Left colon (tissue), 2 donors: ENCODE data around the gene RPE65. TPM values are rescaled to one million over a fixed set of nuclear protein-coding genes. Genes with fewer than 3 reads are reported as not detected.
"Not testable (repeated sequence)": the region's sequence is repeated elsewhere in the genome, so short reads cannot be mapped to it uniquely, and the experiment has no call there.

ENCODE experiments used
- ATAC-seq: fragments of 200-7000 bp; cut with Tn5 transposase; one replicate; pipeline ENCODE4 v1.9.1; 2020; ENCODE audit warnings: mild to moderate bottlenecking, moderate library complexity
- DNase-seq, 2 donors: peaks; one replicate each; pipeline ENCODE4 v3.0.0-alpha.2; 2020
- intact Hi-C, 2 donors: fragments of 100-400 bp; cut with DNase I in 1 of 2; cut with micrococcal nuclease in 1 of 2; formaldehyde crosslinking; loops; one replicate each; pipeline versions ENCODE4 v1.11.2 to v1.14.0; 2022; cut with DNase I, micrococcal nuclease
- long read RNA-seq: library from polyadenylated mRNA; unstranded; transcript quantifications from one replicate; pipeline ENCODE4 v2.0.0, GENCODE V29; 2021
- total RNA-seq, 2 donors: library from RNA; stranded (reverse); fragmentation: NEBNext Ultra II Directional; extraction: Animal tissue kit (Norgen Biotek cat#: 25700); gene quantifications; one replicate each; pipeline ENCODE4 v1.2.1, GENCODE V29; 2021
- donor health status: DM: no; HTN: no; CAD: no.
- donor health status: DM: yes; HTN: yes; CAD: no.

The RPE65 gene
- total RNA-seq = not detected
- long read RNA-seq = 0 reads

DNA sequence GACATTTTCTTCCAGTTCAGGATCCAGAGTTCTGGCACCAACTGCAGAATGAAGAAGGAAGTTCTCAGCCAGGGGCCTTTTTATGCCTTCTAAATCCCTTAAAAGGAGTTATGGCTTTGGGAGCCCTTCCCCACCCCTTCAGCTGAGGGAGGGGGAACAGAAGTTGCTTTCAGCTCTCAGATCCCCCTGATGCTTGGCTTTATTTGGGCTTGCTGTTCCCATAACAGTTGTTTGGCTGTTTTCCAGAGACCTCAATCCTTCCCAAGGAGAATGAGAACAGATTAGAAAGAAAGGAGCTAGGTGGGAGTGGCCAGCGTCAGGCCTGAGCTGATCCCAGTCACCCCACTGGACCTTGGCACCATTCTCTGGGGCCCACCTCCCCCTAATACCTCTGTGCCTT lies at the start of gene RPE65:
TSS of gene RPE65 (minus strand) at position 54 of the 400 bp plus-strand sequence. CDS start at position 5, 49 bp downstream.
- intact Hi-C loops = no loop called here
- no peak for DNase-seq

GRCh38 chr1:68497358-68497698 lies 47.6 kb upstream of the RPE65 start:
- no peak for ATAC-seq

More for the DNA sequence above, at the start of gene RPE65:
- no peak for ATAC-seq

GRCh38 chr1:68496680-68497357 lies 47.1 kb upstream of the RPE65 start, which contains the start of gene DEPDC1:
Gene DEPDC1, minus strand, starts transcription at chr1:68497082. Its CDS starts 83 bp downstream, at chr1:68496999.
- DNase-seq = peak; percentile 93 to 96
- peak; percentile 95 for ATAC-seq
- intact Hi-C loops = no loop called here

More at GRCh38 chr1:68497358-68497698, 47.6 kb upstream of the RPE65 start:
- no peak for DNase-seq
- intact Hi-C loops = no loop called here

- DNase-seq = no peak
- intact Hi-C loops = no loop called here
- no peak for ATAC-seq
Observed at GRCh38 chr1:68495968-68496679, 46.4 kb upstream of the RPE65 start.

GRCh38 chr1:68495532-68495931 lies 45.8 kb upstream of the RPE65 start:
- DNase-seq (no peak), ATAC-seq (peak; percentile 67)
- intact Hi-C loops = no loop called here

- ATAC-seq = no peak
- intact Hi-C loops = no loop called here
- DNase-seq = no peak
Observed at GRCh38 chr1:68493193-68493592, 43.4 kb upstream of the RPE65 start.

DNA sequence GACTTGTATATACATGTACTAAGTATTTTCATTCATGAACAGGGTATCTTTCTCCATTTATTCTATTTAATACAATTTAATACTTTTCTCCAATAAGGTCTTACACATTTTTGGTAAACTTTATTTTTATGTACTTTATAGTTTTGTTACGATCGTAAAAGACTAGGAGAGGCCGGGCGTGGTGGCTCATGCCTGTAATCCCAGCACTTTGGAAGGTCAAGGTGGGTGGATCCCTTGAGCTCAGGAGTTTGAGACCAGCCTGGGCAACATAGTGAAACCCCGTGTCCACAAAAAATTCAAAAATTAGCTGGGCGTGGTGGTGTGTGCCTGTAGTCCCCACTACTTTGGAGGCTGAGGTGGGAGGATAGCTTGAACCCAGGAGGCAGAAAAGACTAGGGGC lies 42.5 kb upstream of the RPE65 start:
- ATAC-seq, intact Hi-C loops: not testable (repeated sequence)
- peak; percentile 39 to 54 for DNase-seq

DNA sequence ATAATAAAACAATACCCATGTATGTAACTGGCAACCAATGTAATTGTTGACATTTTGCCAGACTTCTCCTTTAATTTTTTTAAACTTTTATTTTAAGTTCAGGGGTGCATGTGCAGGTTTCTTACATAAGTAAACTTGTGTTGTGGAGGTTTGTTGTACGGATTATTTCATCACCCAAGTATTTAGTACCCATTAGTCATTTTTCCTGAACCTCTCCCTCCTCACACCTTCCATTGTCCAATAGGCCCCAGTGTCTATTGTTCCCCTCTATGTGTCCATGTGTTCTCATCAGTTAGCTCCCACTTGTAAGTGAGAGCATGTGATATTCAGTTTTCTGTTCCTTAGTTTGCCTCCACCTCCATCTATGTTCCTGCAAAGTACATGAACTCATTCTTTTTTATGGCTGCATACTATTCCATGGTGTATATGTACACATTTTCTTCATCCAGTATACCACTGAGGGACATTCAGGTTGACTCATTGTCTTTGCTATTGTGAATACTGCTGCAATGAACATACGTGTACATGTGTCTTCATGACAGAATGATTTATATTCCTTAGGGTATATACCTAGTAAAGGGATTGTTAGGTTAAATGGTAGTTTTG lies 40.4 kb upstream of the RPE65 start:
- DNase-seq = no peak
- intact Hi-C loops = no loop called here
- ATAC-seq = no peak

DNA sequence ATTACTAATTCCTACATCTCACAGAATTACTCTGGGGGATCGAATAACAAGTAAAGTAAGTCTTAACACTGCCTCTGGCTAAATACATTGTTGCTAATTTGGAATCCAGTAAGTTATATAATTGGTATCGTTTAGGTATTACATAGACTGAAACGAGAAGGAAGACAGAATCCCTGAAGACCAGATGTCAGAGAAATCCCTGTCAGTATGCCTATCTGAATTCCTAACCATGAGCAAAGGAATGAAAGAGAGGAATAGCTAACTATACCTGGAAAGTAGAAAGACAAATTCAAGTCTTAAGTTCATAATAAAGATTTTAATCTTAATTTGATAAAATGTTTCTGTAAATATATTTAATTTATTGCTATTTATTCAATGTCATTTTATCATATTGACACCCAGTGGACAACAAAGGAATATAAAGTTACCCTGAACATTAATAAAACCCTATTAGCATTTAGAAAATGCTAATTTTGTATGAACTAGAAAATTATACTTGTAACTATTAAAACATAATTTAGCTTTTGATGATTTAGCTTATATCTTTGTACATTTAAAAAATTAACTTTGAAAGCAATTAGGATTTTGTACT lies 35.8 kb upstream of the RPE65 start:
- intact Hi-C loops = no loop called here

DNA sequence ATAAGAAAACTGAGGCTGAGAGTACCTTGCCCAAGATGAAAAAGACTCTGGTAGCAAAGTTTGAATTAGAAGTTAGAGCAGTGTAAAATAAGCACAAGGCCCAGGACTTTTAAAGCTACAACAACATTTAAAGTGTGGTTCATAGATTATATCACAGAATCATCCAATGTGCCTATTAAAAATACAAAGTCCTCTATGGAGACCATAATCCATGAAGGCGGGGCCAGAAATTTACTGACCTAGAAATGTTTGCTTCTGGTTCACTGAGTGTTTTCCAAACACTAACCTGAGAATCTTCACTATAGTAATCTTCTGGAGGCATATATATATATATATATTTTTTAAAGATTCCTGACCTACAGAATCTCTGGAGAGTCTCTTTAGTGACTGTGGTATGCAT lies 34.9 kb upstream of the RPE65 start:
- peak; percentile 94 for ATAC-seq
- DNase-seq = peak in 1 of 2 donors; percentile 24
- intact Hi-C loops = no loop called here

More for the DNA sequence above, 35.8 kb upstream of the RPE65 start:
- no peak for DNase-seq
- ATAC-seq = no peak

- no peak for ATAC-seq
- intact Hi-C loops = no loop called here
- no peak for DNase-seq
Observed at GRCh38 chr1:68481041-68481440, 31.3 kb upstream of the RPE65 start.

DNA sequence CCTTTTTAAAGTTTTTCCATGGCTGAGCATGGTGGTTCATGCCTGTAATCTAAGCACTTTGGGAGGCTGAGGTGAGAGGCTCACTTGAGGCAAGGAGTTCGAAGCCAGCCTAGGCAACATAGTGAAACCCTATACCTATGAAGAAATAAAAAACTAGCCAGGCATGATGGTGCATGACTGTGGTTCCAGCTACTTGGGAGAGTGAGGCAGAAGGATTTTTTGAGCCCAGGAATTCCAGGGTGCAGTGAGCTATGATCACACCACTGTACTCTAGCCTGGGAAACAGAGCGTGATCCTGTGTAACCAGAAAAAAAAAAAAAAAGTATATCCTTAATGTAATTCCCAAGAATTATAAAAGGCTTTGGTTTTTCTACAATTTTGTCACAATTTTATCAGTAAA lies 29.7 kb upstream of the RPE65 start:
- intact Hi-C loops = no loop called here
- DNase-seq (no peak), ATAC-seq (no peak)

DNA sequence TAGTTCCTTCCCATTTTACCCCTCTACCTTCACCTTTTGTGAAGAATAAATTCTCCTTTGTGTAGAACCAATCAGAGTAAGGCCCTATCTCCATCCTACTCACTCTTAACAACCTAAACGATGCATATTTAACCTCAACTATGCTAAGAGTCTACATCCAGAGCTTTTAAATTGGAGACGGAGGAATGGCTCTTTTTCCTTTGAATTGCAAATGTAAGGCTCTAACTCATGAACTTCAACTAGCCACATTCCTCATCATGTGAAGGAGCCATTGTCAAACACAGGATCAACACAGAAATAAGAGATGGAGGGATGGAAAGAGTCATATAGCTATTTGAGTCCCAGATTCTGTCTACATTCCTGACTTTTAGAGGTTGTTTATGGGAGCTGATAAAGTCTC lies 28.9 kb upstream of the RPE65 start:
- DNase-seq (no peak), ATAC-seq (no peak)
- intact Hi-C loops = no loop called here

- intact Hi-C loops, ATAC-seq, DNase-seq: not testable (repeated sequence)
Observed at GRCh38 chr1:68476626-68477025, 26.9 kb upstream of the RPE65 start.

DNA sequence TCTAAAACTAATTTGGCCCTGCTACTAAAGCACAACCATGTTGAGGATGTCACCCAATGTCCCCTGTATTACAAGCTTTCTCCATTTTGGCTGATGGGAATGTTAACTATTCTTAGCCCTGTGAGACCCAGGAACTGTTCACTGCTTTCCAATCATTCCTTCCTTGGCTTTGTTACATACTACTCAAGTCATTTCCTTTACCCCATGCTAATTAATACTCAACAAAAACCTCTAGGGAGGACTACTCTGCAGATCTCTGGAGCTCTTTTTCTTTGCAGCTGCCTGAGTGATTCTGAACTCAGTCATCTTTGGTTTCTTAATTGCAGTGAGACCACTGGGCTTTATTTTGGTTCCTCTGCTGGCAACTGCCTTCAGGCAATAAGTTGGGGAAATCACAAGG lies 23.3 kb upstream of the RPE65 start:
- intact Hi-C loops = no loop called here
- DNase-seq (no peak), ATAC-seq (no peak)

- intact Hi-C loops = no loop called here
- ATAC-seq (peak; percentile 36), DNase-seq (no peak)
Observed at GRCh38 chr1:68470388-68470970, 20.7 kb upstream of the RPE65 start.

DNA sequence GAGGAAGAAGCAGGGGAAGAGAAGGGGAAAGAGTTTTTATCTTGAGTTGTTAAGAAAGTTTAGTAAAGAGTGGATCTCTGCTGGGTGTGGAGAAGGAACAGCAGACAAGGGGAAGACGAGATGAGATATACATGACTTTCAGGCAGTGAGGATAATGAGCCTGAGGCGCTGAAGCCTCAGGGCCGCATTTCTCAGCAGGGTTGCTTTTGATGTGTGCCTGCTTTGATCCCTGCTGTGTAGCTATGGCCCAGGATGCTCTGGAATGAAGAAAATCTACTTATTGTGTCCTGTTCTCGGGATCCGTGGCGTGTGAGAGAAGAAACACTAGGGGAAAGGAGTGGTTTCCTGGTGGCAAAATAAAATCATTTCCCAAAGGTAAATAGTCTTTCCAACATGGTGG lies 15.1 kb upstream of the RPE65 start:
- intact Hi-C loops = no loop called here
- ATAC-seq (no peak), DNase-seq (no peak)

DNA sequence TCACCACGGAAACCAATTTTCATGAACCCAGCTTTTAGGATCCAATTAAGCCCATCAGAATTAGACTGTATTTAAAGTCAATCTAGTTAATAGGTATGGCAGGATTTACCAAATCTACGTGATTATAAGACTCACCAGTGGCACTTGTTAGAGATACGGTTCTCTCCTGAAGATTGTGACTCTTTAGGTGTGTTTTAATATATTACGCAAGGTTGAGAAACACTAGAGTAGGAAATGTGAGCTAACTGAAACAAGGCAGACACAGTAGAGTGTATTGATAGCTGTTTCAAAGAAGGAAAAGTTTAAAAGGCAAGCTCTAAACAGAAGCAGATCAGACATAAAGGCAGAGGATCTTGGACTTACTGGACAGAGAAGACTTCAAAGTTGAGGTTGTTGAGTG lies 11.2 kb upstream of the RPE65 start:
- DNase-seq (no peak), ATAC-seq (no peak)
- intact Hi-C loops = no loop called here

- intact Hi-C loops = no loop called here
Observed at GRCh38 chr1:68459796-68460195, 10.0 kb upstream of the RPE65 start.

More at GRCh38 chr1:68459796-68460195, 10.0 kb upstream of the RPE65 start:
- ATAC-seq = no peak
- DNase-seq = no peak
